H9 (cell line): ENCODE results near the gene RILPL1. TPM values are rescaled to one million over a fixed set of nuclear protein-coding genes. Genes with fewer than 3 reads are reported as not detected.
"Not testable (repeated sequence)": the region's sequence is repeated elsewhere in the genome, so short reads cannot be mapped to it uniquely, and the experiment has no call there.

Experiments
- DNase-seq: peaks from one replicate; pipeline ENCODE4 v3.0.0-alpha.2; 2017
- H2AFZ ChIP-seq: one replicate; pipeline ENCODE4 v1.6.1; 2013; ENCODE audit warnings: mild to moderate bottlenecking, low read length, control low read depth, moderate library complexity
- H2AK5ac ChIP-seq: 2 replicates; pipeline ENCODE4 v1.6.1; 2013; ENCODE audit warnings: low read length, control low read depth, mixed read lengths; ENCODE audit not compliant: insufficient read length
- H2BK120ac ChIP-seq: one replicate; pipeline ENCODE4 v1.6.1; 2013; ENCODE audit warnings: low read depth, mild to moderate bottlenecking, low read length, control low read depth, inconsistent platforms; ENCODE audit not compliant: poor library complexity, severe bottlenecking
- H2BK12ac ChIP-seq: 2 replicates; pipeline ENCODE4 v1.6.1; 2013; ENCODE audit warnings: low read length, control low read depth, mixed read lengths, low read depth; ENCODE audit not compliant: insufficient read length
- H2BK15ac ChIP-seq: 2 replicates; pipeline ENCODE4 v1.6.1; 2013; ENCODE audit warnings: low read depth, low read length, control low read depth
- H2BK20ac ChIP-seq: one replicate; pipeline ENCODE4 v1.6.1; 2013; ENCODE audit warnings: low read depth, mild to moderate bottlenecking, low read length, control low read depth, inconsistent platforms; ENCODE audit not compliant: poor library complexity, severe bottlenecking
- H2BK5ac ChIP-seq: 2 replicates; pipeline ENCODE4 v1.6.1; 2013; ENCODE audit warnings: low read length, control low read depth, mixed read lengths; ENCODE audit not compliant: insufficient read length
- H3K14ac ChIP-seq: 2 replicates; pipeline ENCODE4 v1.6.1; 2013; ENCODE audit warnings: low read length, control low read depth; ENCODE audit not compliant: insufficient read depth
- H3K18ac ChIP-seq: 2 replicates; pipeline ENCODE4 v1.6.1; 2013; ENCODE audit warnings: low read depth, mild to moderate bottlenecking, mixed read lengths, low read length, control low read depth; ENCODE audit not compliant: insufficient read length
- H3K23ac ChIP-seq: 2 replicates; pipeline ENCODE4 v1.6.1; 2013; ENCODE audit warnings: low read length, control low read depth, mixed read lengths, low read depth; ENCODE audit not compliant: insufficient read length
- H3K23me2 ChIP-seq: 2 replicates; pipeline ENCODE4 v1.6.1; 2013; ENCODE audit warnings: low read depth, mild to moderate bottlenecking, mixed read lengths, low read length, control low read depth; ENCODE audit not compliant: insufficient read length, poor library complexity, severe bottlenecking
- H3K27ac ChIP-seq: 2 replicates; pipeline ENCODE4 v1.5.1; 2013; ENCODE audit warnings: low read length, control low read depth, mixed read lengths, low read depth; ENCODE audit not compliant: insufficient read length
- H3K27me3 ChIP-seq: 2 replicates; pipeline ENCODE4 v1.6.1; 2013; ENCODE audit warnings: low read length, control low read depth, inconsistent platforms; ENCODE audit not compliant: insufficient read depth
- H3K4ac ChIP-seq: 2 replicates; pipeline ENCODE4 v1.6.1; 2013; ENCODE audit warnings: low read depth, mild to moderate bottlenecking, control low read depth, inconsistent platforms, low read length, moderate library complexity
- H3K4me1 ChIP-seq: 2 replicates; pipeline ENCODE4 v1.6.1; 2013; ENCODE audit warnings: low read length, control low read depth, inconsistent platforms; ENCODE audit not compliant: insufficient read depth
- H3K4me2 ChIP-seq: 2 replicates; pipeline ENCODE4 v1.6.1; 2013; ENCODE audit warnings: low read length, control low read depth, mixed read lengths; ENCODE audit not compliant: insufficient read length, insufficient read depth
- H3K56ac ChIP-seq: 2 replicates; pipeline ENCODE4 v1.6.1; 2013; ENCODE audit warnings: low read depth, mild to moderate bottlenecking, mixed read lengths, low read length, control low read depth; ENCODE audit not compliant: insufficient read length
- H3K79me1 ChIP-seq: 2 replicates; pipeline ENCODE4 v1.6.1; 2013; ENCODE audit warnings: low read depth, mild to moderate bottlenecking, moderate library complexity, low read length, control low read depth, inconsistent platforms; ENCODE audit not compliant: insufficient read depth, poor library complexity, severe bottlenecking
- H3K79me2 ChIP-seq: 2 replicates; pipeline ENCODE4 v1.6.1; 2013; ENCODE audit warnings: low read length, control low read depth, inconsistent platforms; ENCODE audit not compliant: insufficient read depth
- H3K9ac ChIP-seq: 2 replicates; pipeline ENCODE4 v1.6.1; 2013; ENCODE audit warnings: low read length, control low read depth, mixed read lengths; ENCODE audit not compliant: insufficient read length; ENCODE audit errors: extremely low read depth
- H3K9me3 ChIP-seq: one replicate; pipeline ENCODE4 v1.6.1; 2013; ENCODE audit warnings: low read depth, low read length, inconsistent platforms; ENCODE audit not compliant: control insufficient read depth
- H3T11ph ChIP-seq: one replicate; pipeline ENCODE4 v1.6.1; 2013; ENCODE audit warnings: mild to moderate bottlenecking, low read length, control low read depth, inconsistent platforms
- H4K20me1 ChIP-seq: one replicate; pipeline ENCODE4 v1.6.1; 2013; ENCODE audit not compliant: control insufficient read depth, insufficient read length, insufficient read depth
- H4K5ac ChIP-seq: 2 replicates; pipeline ENCODE4 v1.6.1; 2013; ENCODE audit warnings: low read depth, mild to moderate bottlenecking, mixed read lengths, low read length, control low read depth; ENCODE audit not compliant: insufficient read length
- H4K8ac ChIP-seq: replicated peaks from 2 replicates; pipeline ENCODE4 v1.6.1; 2013; ENCODE audit warnings: low read length, control low read depth, mixed read lengths, low read depth; ENCODE audit not compliant: insufficient read length
- H4K91ac ChIP-seq: 2 replicates; pipeline ENCODE4 v1.6.1; 2013; ENCODE audit warnings: low read depth, mild to moderate bottlenecking, moderate library complexity, mixed read lengths, low read length, control low read depth; ENCODE audit not compliant: insufficient read length
- H3K27ac Mint-ChIP-seq, 3 experiments: 2 replicates in 2 of 3; 3 replicates in 1 of 3; pipeline ENCODE4 v1.8.0; 2020 to 2021; ENCODE audit warnings: mixed read lengths in 3 of 3, mild to moderate bottlenecking in 1 of 3, moderate library complexity in 1 of 3
- H3K27me3 Mint-ChIP-seq: 2 replicates; pipeline ENCODE4 v1.8.0; 2021; ENCODE audit warnings: low read depth, mild to moderate bottlenecking, moderate library complexity, mixed read lengths
- H3K36me3 Mint-ChIP-seq, 3 experiments: 2 replicates in 2 of 3; 3 replicates in 1 of 3; pipeline ENCODE4 v1.8.0; 2020 to 2021; ENCODE audit warnings: low read depth in 3 of 3, mixed read lengths in 3 of 3; ENCODE audit not compliant: insufficient read depth in 1 of 3
- H3K4me1 Mint-ChIP-seq, 2 experiments: 2 replicates each; pipeline ENCODE4 v1.8.0; 2020; ENCODE audit warnings: mixed read lengths in 2 of 2
- H3K4me3 Mint-ChIP-seq, 2 experiments: 2 replicates in 1 of 2; 3 replicates in 1 of 2; pipeline ENCODE4 v1.8.0; 2020 to 2021; ENCODE audit warnings: mild to moderate bottlenecking in 2 of 2, mixed read lengths in 2 of 2, moderate library complexity in 1 of 2
- H3K9me3 Mint-ChIP-seq, 2 experiments: 2 replicates in 1 of 2; 3 replicates in 1 of 2; pipeline ENCODE4 v1.8.0; 2020; ENCODE audit warnings: mild to moderate bottlenecking in 2 of 2, mixed read lengths in 2 of 2, moderate library complexity in 1 of 2
- WGBS: extraction: QIAGEN DNeasy Blood & Tissue Kit; methylation state at CpG from one replicate; pipeline ENCODE4 v1.1.7; 2013; ENCODE audit warnings: missing lambda C conversion rate, low lambda C conversion rate, mixed read lengths; ENCODE audit not compliant: insufficient read length; ENCODE audit errors: extremely low coverage; 5-methylcytosine and 5-hydroxymethylcytosine counted together
- total RNA-seq: library from RNA; stranded (reverse); gene quantifications from 2 replicates; pipeline ENCODE4 v1.2.1, GENCODE V29; 2021
- TF ChIP-seq, protein P1 (sequence below): fragments of 200-600 bp; sonication (generic); conservative IDR thresholded peaks from 3 replicates; pipeline ENCODE4 v1.8.0; 2021; ENCODE audit warnings: antibody characterized with exemption, mild to moderate bottlenecking

Gene RILPL1
- total RNA-seq, 1 experiment from 2014 or later: 8.1 TPM

GRCh38 chr12:123580772-123581171 lies 47.3 kb upstream of the RILPL1 start:
- Histone ChIP-seq H2AFZ (no peak overlapping the region), H3K18ac (no peak overlapping the region), H3K23me2 (peaks cover 9% of the 10 kb centered on the region), H2BK20ac (no peak overlapping the region), H3K23ac (no peak overlapping the region), H4K20me1 (peaks cover 3% of the 10 kb centered on the region), H4K5ac (no peak overlapping the region), H3K4ac (no peak overlapping the region), H3K9ac (no peak overlapping the region), H3K79me2 (peaks cover 9% of the 10 kb centered on the region), H3K14ac (no peak overlapping the region), H2BK5ac (no peak overlapping the region), H3T11ph (no peak overlapping the region), H3K27ac (no peak overlapping the region), H3K56ac (no peak overlapping the region), H2AK5ac (no peak overlapping the region), H3K27me3 (no peaks in the 10 kb centered on the region), H3K4me2 (no peak overlapping the region), H2BK15ac (no peak overlapping the region), H4K91ac (no peak overlapping the region), H3K9me3 (no peaks in the 10 kb centered on the region), H3K4me1 (no peaks in the 10 kb centered on the region), H2BK120ac (no peak overlapping the region), H3K79me1 (peaks cover 4% of the 10 kb centered on the region), H4K8ac (no peak overlapping the region), H2BK12ac (no peak overlapping the region)
- Mint-ChIP-seq H3K4me1 (peaks cover 11 to 13% of the 10 kb centered on the region in 2 experiments), H3K27ac (no peak overlapping the region), H3K36me3 (peaks cover 0 to 8% (median 6%) of the 10 kb centered on the region in 3 experiments; a peak in 5 of 7 replicates), H3K4me3 (no peak overlapping the region), H3K9me3 (no peaks in the 10 kb centered on the region; a peak in 1 of 5 replicates), H3K27me3 (peaks cover 1% of the 10 kb centered on the region; the same call in 1 of the 2 replicates)
- TF ChIP-seq, protein P1, sequence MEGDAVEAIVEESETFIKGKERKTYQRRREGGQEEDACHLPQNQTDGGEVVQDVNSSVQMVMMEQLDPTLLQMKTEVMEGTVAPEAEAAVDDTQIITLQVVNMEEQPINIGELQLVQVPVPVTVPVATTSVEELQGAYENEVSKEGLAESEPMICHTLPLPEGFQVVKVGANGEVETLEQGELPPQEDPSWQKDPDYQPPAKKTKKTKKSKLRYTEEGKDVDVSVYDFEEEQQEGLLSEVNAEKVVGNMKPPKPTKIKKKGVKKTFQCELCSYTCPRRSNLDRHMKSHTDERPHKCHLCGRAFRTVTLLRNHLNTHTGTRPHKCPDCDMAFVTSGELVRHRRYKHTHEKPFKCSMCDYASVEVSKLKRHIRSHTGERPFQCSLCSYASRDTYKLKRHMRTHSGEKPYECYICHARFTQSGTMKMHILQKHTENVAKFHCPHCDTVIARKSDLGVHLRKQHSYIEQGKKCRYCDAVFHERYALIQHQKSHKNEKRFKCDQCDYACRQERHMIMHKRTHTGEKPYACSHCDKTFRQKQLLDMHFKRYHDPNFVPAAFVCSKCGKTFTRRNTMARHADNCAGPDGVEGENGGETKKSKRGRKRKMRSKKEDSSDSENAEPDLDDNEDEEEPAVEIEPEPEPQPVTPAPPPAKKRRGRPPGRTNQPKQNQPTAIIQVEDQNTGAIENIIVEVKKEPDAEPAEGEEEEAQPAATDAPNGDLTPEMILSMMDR: no peak
- WGBS: no CpG with 5 or more reads among the region's 4 CpGs
- DNase-seq: no peak

DNA sequence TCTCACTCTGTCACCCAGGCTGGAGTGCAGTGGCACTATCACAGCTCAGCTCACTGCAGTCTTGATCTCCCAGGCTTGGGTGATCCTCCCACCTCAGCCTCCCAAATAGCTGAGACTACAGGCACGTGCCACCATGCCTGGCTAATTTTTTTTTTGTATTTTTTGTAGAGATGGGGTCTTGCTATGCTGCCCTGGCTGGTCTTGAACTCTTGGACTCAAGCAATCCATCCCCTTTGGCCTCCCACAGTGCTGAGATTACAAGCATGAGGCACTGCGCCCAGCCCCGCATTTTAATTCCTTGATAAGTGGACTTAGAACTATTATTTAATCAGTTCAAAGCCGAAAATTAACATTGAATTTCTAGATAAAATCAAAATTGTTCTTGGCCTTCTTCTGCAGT lies 45.3 kb upstream of the RILPL1 start:
- not testable (repeated sequence) for H3K36me3 Mint-ChIP-seq, H3K9me3 Mint-ChIP-seq, H4K91ac ChIP-seq, H3K27ac ChIP-seq, H3K4me1 ChIP-seq, H3K14ac ChIP-seq, H3K23me2 ChIP-seq, H3K27me3 ChIP-seq, H3K56ac ChIP-seq, H3K27me3 Mint-ChIP-seq, H2BK20ac ChIP-seq, H2AK5ac ChIP-seq, H4K5ac ChIP-seq, H2BK12ac ChIP-seq, H3K9ac ChIP-seq, H3K18ac ChIP-seq, H3K23ac ChIP-seq, H3K4ac ChIP-seq, H3K9me3 ChIP-seq, H2BK5ac ChIP-seq, H4K20me1 ChIP-seq, H3K4me2 ChIP-seq, H3K4me3 Mint-ChIP-seq, H3K79me2 ChIP-seq, H3K27ac Mint-ChIP-seq, H3T11ph ChIP-seq, H2AFZ ChIP-seq, H2BK120ac ChIP-seq, H3K79me1 ChIP-seq, H3K4me1 Mint-ChIP-seq, H4K8ac ChIP-seq, DNase-seq, H2BK15ac ChIP-seq
- no CpG with 5 or more reads among the region's 4 CpGs for WGBS
